Measurements from ENCODE around the gene TTC31.

The TTC31 gene

GRCh38 chr2:74472086-74472944 is 10.6 kb upstream of the TTC31 start, which contains the start of gene MRPL53:
MRPL53 (minus strand) TSS chr2:74472680; CDS start chr2:74472660, 20 bp downstream.
- no peak for TF ChIP-seq CTCF (IDR thresholded peaks at IDR 0.05; ENCODE audit: insufficient read depth, low read length, missing control alignments)
- ChIA-PET POLR2A (interaction anchor here (0.7 to 2.6 kb wide), 11 partner anchors 9 to 115 kb away, joined by 3 to 12 read pairs (median 3); partner anchors contain the start of genes CCDC142, TTC31 and WBP1), CTCF (interaction anchor here (1.2 to 4.1 kb wide), 4 partner anchors 10 to 117 kb away, joined by 4 to 32 read pairs (median 8); partner anchors contain the start of genes CCDC142 and TTC31)
- H3K4me3 ChIP-seq (ENCODE audit: low read depth, low read length) = peak within 1 kb of the TSS; percentile 88
- peak; percentile 47 for DNase-seq (ENCODE audit: low read depth, low spot score)

DNA sequence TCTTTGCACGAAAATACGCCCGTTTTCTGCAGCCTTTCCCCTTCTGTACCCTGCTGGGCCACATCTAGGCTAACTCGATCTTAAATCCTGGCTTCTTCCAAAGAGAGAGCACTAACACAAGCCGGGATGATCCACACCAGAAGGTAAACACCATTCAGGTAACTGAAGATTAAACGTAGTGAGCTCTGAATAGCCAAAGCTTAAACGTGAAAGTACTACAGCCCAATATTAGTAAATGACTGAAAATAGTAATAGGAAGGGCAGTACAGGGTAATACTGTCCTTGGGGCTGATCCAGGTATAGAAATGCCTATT is 10.0 kb upstream of the TTC31 start:
- ChIA-PET CTCF (interaction anchor here (1.2 to 4.1 kb wide), 3 partner anchors 9 to 116 kb away, joined by 4 to 32 read pairs (median 7); partner anchors contain the start of genes CCDC142 and TTC31), POLR2A (interaction anchor here (0.8 to 2.6 kb wide), 7 partner anchors 8 to 115 kb away, joined by 3 to 12 read pairs (median 5); partner anchors contain the start of genes CCDC142 and WBP1)
- peak overlapping the region; percentile 88 for H3K4me3 ChIP-seq (ENCODE audit: low read depth, low read length)
- DNase-seq (ENCODE audit: low read depth, low spot score) = no peak
- TF ChIP-seq CTCF (IDR thresholded peaks at IDR 0.05; ENCODE audit: insufficient read depth, low read length, missing control alignments) = no peak

- no peak for TF ChIP-seq CTCF (IDR thresholded peaks at IDR 0.05; ENCODE audit: insufficient read depth, low read length, missing control alignments)
- POLR2A ChIA-PET = interaction anchor here (0.6 to 2.5 kb wide), 2 partner anchors 16 to 109 kb away, joined by 3 to 8 read pairs; partner anchors contain the start of gene WBP1
- H3K4me3 ChIP-seq (ENCODE audit: low read depth, low read length) = no peak overlapping the region
- CTCF ChIA-PET = interaction anchor here (0.7 to 4.1 kb wide), 5 partner anchors 8 to 169 kb away, joined by 3 to 32 read pairs (median 4); partner anchors contain the start of genes CCDC142, PCGF1 and TTC31
- DNase-seq (ENCODE audit: low read depth, low spot score) = no peak
These were observed 8.4 kb upstream of the TTC31 start for GRCh38 chr2:74474481-74474880.

- peak; percentile 10 for TF ChIP-seq CTCF (IDR thresholded peaks at IDR 0.05; ENCODE audit: insufficient read depth, low read length, missing control alignments)
- H3K4me3 ChIP-seq (ENCODE audit: low read depth, low read length) = no peak overlapping the region
- DNase-seq (ENCODE audit: low read depth, low spot score) = no peak
- CTCF ChIA-PET = interaction anchor here (0.7 to 4.1 kb wide), 4 partner anchors 7 to 169 kb away, joined by 3 to 32 read pairs (median 10); partner anchors contain the start of genes CCDC142 and TTC31
- POLR2A ChIA-PET = interaction anchor here (2.5 kb wide), 1 partner anchor 16 kb away, joined by 8 read pairs; the partner anchor contains the start of gene WBP1
These were observed 8.0 kb upstream of the TTC31 start for GRCh38 chr2:74474899-74475298.

DNA sequence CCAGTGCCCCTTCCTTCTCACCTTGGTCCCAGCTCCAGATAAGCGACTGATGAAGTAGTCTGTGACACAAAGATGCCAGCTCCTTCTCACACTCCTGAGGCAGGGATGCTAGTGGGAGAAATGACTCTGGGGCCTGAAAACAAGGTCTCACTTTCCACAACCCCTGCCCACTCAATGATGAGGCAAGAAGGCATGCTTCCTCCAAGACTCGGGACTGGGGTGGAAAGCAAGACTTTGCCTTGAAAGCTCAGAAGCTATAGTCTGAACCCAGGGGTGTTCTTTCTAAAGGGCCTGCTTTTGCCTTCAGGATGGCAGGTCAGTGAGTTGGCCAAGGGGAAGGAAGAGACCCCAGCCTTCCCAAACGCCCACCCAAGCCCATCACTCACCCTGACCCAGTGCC is 1.4 kb upstream of the TTC31 start:
- peak overlapping the region; percentile 99 for H3K4me3 ChIP-seq (ENCODE audit: low read depth, low read length)
- no peak for TF ChIP-seq CTCF (IDR thresholded peaks at IDR 0.05; ENCODE audit: insufficient read depth, low read length, missing control alignments)
- ChIA-PET CTCF (interaction anchor here (1.0 to 15.3 kb wide), 15 partner anchors 9 to 148 kb away, joined by 3 to 401 read pairs (median 9); partner anchors contain the start of genes AUP1, HTRA2, INO80B and LBX2), POLR2A (interaction anchor here (0.6 to 3.1 kb wide), 12 partner anchors 8 to 357 kb away, joined by 3 to 10 read pairs (median 4); partner anchors contain the start of genes MRPL53 and WBP1)
- no peak for DNase-seq (ENCODE audit: low read depth, low spot score)

All from AG04449 (cell line).